ENCODE measurements around the gene SKOR1.

DNA sequence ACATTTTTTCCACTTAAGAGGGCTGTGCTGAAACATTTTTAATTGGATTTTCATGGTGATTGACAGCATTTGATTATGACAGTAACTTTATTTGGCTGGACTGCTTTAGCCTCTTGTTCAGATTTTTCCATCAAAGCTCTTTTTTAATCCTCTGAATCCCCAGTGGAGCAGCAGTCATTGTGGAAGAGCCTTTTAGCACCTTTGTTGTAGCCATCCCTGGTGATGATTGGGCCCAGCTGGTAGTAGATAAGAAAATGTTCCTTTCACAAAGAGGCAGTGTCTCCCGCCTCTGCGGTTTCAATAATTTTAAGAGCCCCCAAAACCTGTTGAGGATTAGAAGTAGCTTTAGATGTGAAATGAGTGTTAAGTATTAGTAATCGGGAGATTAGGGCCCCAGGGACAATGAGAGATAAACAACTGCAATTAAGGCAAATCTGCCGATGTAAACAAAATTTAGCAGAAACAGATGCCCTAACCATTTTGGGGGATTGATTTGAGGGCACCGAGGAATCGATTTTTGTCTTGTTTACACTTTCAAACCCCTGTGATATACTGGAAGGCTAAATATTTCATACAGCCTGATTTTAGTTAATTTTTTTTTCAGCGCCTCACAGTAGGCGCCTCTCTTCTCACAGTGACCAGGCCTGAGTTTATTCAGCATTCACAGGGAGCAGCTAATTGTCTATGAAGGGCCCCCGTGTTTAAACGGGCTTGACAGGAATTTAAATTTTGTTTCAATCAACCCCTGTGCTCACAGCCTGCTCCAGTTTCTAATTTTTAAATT lies 43.2 kb upstream of the SKOR1 start:
- TF ChIP-seq, protein P1, sequence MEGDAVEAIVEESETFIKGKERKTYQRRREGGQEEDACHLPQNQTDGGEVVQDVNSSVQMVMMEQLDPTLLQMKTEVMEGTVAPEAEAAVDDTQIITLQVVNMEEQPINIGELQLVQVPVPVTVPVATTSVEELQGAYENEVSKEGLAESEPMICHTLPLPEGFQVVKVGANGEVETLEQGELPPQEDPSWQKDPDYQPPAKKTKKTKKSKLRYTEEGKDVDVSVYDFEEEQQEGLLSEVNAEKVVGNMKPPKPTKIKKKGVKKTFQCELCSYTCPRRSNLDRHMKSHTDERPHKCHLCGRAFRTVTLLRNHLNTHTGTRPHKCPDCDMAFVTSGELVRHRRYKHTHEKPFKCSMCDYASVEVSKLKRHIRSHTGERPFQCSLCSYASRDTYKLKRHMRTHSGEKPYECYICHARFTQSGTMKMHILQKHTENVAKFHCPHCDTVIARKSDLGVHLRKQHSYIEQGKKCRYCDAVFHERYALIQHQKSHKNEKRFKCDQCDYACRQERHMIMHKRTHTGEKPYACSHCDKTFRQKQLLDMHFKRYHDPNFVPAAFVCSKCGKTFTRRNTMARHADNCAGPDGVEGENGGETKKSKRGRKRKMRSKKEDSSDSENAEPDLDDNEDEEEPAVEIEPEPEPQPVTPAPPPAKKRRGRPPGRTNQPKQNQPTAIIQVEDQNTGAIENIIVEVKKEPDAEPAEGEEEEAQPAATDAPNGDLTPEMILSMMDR (IDR thresholded peaks at IDR 0.05): no peak
- TF ChIP-seq POLR2A (IDR thresholded peaks at IDR 0.05): no peak

Measured in thyroid gland (tissue), 4 donors.